Measurements from ENCODE around the gene XG. TPM values are rescaled to one million over a fixed set of nuclear protein-coding genes. Genes with fewer than 3 reads are reported as not detected.

Gene XG
- total RNA-seq, 2 experiments from 2014 or later, result not detected

DNA sequence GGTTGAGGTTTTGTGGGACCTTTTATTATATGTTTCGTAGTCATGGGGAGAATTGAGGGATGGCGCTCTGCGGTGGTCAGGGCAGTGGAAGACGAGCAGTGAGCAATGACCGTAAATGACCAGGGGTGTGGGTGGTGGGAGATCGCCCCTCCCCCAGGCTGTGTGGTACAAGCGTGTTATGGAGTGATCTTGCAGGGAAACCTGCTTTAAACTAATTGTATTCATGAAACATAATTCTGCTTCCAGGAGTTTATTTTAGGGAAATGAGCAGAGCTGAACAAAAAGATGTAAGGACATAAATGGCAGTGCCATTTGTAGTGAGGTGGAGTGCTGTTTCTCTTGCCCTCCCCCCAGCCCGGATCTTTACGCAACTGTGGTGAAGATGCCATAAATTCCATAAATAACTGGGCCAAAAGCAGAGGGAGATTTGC lies 97.0 kb downstream of the XG start:
- no peaks in the 10 kb centered on the region for H3K36me3 Mint-ChIP-seq
- H3K27me3 Mint-ChIP-seq, result no peaks in the 10 kb centered on the region
- H3K9me3 Mint-ChIP-seq, result no peaks in the 10 kb centered on the region
- H3K4me3 Mint-ChIP-seq, result no peak overlapping the region
- no peak for DNase-seq
- no peak overlapping the region for H3K27ac Mint-ChIP-seq
- no peaks in the 10 kb centered on the region for H3K4me1 Mint-ChIP-seq

DNA sequence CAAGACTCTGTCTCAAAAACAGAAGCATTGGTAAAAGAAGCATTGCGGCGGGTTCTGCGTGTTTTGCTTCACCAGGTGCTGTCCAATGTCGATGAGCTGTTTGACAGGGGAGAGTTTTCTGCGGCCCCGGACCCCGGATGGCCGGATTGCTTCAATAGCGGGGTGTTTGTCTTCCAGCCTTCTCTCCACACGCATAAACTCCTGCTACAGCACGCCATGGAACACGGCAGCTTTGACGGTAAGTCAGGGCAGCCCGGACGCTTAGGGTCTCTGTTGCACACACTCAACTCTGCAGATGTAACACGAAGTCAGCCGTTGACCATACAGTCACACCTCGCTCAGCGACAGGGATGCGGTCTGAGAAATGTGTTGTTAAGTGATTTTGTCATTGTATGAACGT lies 103.1 kb downstream of the XG start:
- H3K4me1 Mint-ChIP-seq, result no peaks in the 10 kb centered on the region
- no peaks in the 10 kb centered on the region for H3K27me3 Mint-ChIP-seq
- DNase-seq, result no peak
- H3K4me3 Mint-ChIP-seq, result no peak overlapping the region
- no peak overlapping the region for H3K27ac Mint-ChIP-seq
- no peaks in the 10 kb centered on the region for H3K36me3 Mint-ChIP-seq
- no peaks in the 10 kb centered on the region for H3K9me3 Mint-ChIP-seq

- Mint-ChIP-seq H3K36me3 (no peaks in the 10 kb centered on the region), H3K9me3 (no peaks in the 10 kb centered on the region), H3K4me1 (no peaks in the 10 kb centered on the region), H3K27me3 (no peaks in the 10 kb centered on the region), H3K27ac (no peak overlapping the region), H3K4me3 (no peak overlapping the region)
- no peak for DNase-seq
These were observed 103.9 kb downstream of the XG start for GRCh38 chrX:2855761-2856160.

DNA sequence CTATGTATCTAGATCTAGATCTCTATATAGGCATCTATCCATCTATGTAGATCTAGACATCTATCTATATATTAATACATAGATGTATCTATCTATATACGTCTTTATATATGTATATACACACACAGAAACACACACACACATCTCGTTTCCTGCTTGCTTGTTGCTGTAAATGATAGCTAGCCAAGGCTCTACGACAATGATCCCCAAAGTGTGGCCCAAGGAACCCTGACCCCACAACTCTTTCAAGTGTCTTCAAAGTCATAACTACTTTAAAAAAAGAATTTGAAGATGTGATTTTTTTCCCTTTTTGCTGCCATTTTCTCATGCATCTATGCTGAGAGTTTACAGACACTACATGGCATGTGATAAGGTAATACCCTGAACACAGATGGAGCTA lies 105.7 kb downstream of the XG start:
- Mint-ChIP-seq H3K4me1 (no peaks in the 10 kb centered on the region), H3K27ac (no peak overlapping the region), H3K4me3 (no peak overlapping the region), H3K36me3 (no peaks in the 10 kb centered on the region), H3K27me3 (no peaks in the 10 kb centered on the region), H3K9me3 (no peaks in the 10 kb centered on the region)
- DNase-seq, result no peak

DNA sequence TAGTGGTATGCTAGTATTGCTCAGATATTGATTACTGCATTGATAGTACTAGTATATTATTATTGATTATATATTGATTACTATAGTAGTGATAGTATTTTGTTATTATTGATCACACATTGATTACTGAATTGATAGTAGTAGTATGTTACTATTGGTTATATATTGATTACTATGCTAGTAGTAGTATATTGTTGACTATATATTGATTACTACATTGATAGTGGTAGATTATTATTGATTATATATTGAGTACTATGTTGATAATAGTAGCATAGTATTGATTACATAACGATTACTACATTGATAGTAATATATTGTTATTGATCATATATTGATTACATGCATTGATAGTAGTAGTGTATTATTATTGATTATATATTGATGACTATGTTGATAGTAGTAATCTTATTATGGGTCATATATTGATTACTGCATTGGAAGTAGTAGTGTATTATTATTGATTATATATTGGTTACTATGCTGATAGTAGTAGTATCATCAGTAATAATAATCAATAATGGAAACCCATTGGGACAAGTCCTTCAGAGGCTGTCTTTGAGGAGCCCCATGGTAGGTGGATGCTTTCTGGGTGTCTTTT lies 107.5 kb downstream of the XG start:
- Mint-ChIP-seq H3K4me1 (no peaks in the 10 kb centered on the region), H3K9me3 (no peaks in the 10 kb centered on the region), H3K36me3 (no peaks in the 10 kb centered on the region), H3K27me3 (no peaks in the 10 kb centered on the region), H3K4me3 (no peak overlapping the region), H3K27ac (no peak overlapping the region)
- DNase-seq, result no peak

- peaks cover 3% of the 10 kb centered on the region for H3K27me3 Mint-ChIP-seq
- no peak overlapping the region for H3K4me3 Mint-ChIP-seq
- H3K27ac Mint-ChIP-seq, result no peak overlapping the region
- no peaks in the 10 kb centered on the region for H3K36me3 Mint-ChIP-seq
- no peaks in the 10 kb centered on the region for H3K9me3 Mint-ChIP-seq
- no peak for DNase-seq
- H3K4me1 Mint-ChIP-seq, result no peaks in the 10 kb centered on the region
These were observed 110.6 kb downstream of the XG start for GRCh38 chrX:2862404-2862803.

- Mint-ChIP-seq H3K27me3 (peaks cover 3% of the 10 kb centered on the region), H3K27ac (no peak overlapping the region), H3K9me3 (no peaks in the 10 kb centered on the region), H3K4me3 (no peak overlapping the region), H3K4me1 (no peaks in the 10 kb centered on the region), H3K36me3 (no peaks in the 10 kb centered on the region)
- DNase-seq, result no peak
These were observed 111.8 kb downstream of the XG start for GRCh38 chrX:2863646-2864045.

Other genes with a start within 250 kb of the XG start
- 100 to 1,000 TPM; 112 to 116 TPM for gene CD99, start 60.7 kb upstream of the XG start, total RNA-seq
- gene GYG2, start 76.9 kb downstream of the XG start, total RNA-seq, result not detected
- gene ARSD, start 177.3 kb downstream of the XG start, total RNA-seq, result 1 to 10 TPM; 1.5 TPM